HEK293T (cell line): Measurements from ENCODE around the gene NGEF.

Source experiments
- BHLHE40 ChIP-seq: fragments of 450-650 bp; IDR thresholded peaks from 2 replicates; pipeline ENCODE4 v1.6.1; 2016; ENCODE audit warnings: mild to moderate bottlenecking, moderate library complexity, borderline replicate concordance
- ELF4 ChIP-seq: fragments of 450-650 bp; IDR thresholded peaks from 2 replicates; pipeline ENCODE4 v1.6.1; 2017; ENCODE audit warnings: antibody characterized with exemption
- FOXA1 ChIP-seq: fragments of 450-650 bp; IDR thresholded peaks from 2 replicates; pipeline ENCODE4 v1.6.1; 2016; ENCODE audit warnings: mild to moderate bottlenecking
- FOXK2 ChIP-seq: fragments of 450-650 bp; IDR thresholded peaks from 2 replicates; pipeline ENCODE4 v1.6.1; 2016; ENCODE audit warnings: mild to moderate bottlenecking
- FOXM1 ChIP-seq: fragments of 450-650 bp; IDR thresholded peaks from 2 replicates; pipeline ENCODE4 v1.6.1; 2017; ENCODE audit warnings: mild to moderate bottlenecking, borderline replicate concordance
- HDGF ChIP-seq: fragments of 450-650 bp; IDR thresholded peaks from 2 replicates; pipeline ENCODE4 v1.6.1; 2017; ENCODE audit warnings: antibody characterized with exemption, borderline replicate concordance
- L3MBTL2 ChIP-seq: fragments of 450-650 bp; conservative IDR thresholded peaks from 2 replicates; pipeline ENCODE4 v1.6.1; 2016; ENCODE audit warnings: mild to moderate bottlenecking
- LEF1 ChIP-seq: fragments of 450-650 bp; IDR thresholded peaks from 2 replicates; pipeline ENCODE4 v1.6.1; 2017; ENCODE audit warnings: mild to moderate bottlenecking, borderline replicate concordance
- NFRKB ChIP-seq: fragments of 450-650 bp; IDR thresholded peaks from 2 replicates; pipeline ENCODE4 v1.6.1; 2016; ENCODE audit warnings: mild to moderate bottlenecking, moderate library complexity
- PKNOX1 ChIP-seq: fragments of 450-650 bp; IDR thresholded peaks from 2 replicates; pipeline ENCODE4 v1.6.1; 2016
- SP1 ChIP-seq: fragments of 450-650 bp; IDR thresholded peaks from 2 replicates; pipeline ENCODE4 v1.6.1; 2017
- SUZ12 ChIP-seq: fragments of 450-650 bp; IDR thresholded peaks from 2 replicates; pipeline ENCODE4 v1.6.1; 2016; ENCODE audit warnings: mild to moderate bottlenecking
- TARDBP ChIP-seq: fragments of 450-650 bp; IDR thresholded peaks from 2 replicates; pipeline ENCODE4 v1.6.1; 2016

GRCh38 chr2:232998666-232998985 is 14.4 kb downstream of the NGEF start:
- TF ChIP-seq BHLHE40 (no peak), TARDBP (no peak), SUZ12 (no peak), FOXM1 (no peak), ELF4 (no peak), SP1 (no peak), L3MBTL2 (no peak), HDGF (no peak), FOXK2 (no peak), FOXA1 (no peak), NFRKB (no peak), PKNOX1 (no peak), LEF1 (no peak)
